ENCODE results near the gene RACGAP1. TPM values are rescaled to one million over a fixed set of nuclear protein-coding genes. Genes with fewer than 3 reads are reported as not detected.

Gene RACGAP1
- total RNA-seq, 2 experiments from 2014 or later: 113 to 117 TPM

DNA sequence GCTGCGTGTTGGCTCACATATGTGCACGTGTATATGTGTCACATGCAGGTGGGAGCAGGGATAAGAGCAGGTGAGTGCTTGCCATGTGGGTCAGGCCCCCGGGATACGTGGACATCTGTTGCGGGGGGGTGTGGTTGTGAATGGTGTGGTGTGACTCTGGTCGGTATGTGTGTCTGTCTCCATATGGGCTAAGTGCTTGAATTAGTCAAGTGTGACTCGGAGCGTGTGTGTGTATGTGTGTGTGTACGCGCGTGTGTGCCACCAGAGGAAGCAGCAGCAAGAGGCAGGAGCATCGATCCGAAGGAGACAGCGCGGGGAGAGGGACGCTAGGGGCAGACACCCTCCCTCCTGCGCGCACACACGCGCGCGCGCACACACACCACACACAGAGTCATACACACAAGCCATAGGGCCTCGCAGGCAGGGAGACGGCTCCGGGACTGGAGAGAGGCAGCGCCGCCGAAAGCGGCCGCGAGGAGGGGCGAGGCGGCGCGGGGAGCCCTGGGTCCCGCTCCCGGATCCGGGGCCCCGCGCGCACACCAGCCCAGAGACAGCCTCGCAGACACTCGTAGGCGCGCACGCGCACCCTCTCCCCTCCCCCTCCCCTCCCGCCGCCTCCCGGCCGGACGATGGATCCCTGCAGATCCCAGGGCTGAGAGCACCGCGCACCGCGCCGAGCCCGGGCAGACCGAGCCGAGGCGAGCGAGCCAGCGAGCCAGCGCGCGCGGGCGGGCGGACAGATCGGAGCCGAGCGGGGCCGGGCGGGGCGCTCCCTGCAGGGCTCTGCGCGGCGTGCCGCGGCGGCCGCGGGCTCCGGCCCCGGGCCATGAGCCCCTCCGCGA is 31.9 kb upstream of the RACGAP1 start, which contains the start of gene ASIC1:
ASIC1 (plus strand) TSS at position 597 of the 842 bp plus-strand sequence. CDS start 1,171 bp downstream, outside the sequence.
- H3K36me3 Mint-ChIP-seq (ENCODE audit: low read depth): peaks cover 20% of the 10 kb centered on the region

DNA sequence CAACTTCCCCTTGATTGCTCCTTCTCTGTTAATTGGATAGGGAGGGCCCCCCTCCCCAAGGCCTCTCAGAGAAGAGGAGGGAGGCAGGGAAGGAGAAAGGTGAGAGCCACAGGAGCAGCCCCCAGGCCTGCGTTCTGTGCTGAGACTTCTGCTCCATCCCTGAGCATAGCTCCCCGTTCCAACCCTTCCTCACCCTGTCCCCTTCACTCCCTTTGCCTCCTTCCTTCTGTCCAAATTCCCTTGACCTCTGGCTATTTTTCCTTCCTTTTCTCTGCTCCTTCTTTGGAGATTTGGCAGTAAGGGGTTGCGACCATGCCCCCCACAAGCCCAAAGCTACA is 31.3 kb upstream of the RACGAP1 start:
- Mint-ChIP-seq H3K4me3 (peak overlapping the region; percentile 85), H3K4me1 (ENCODE audit: low read depth) (peaks cover 43% of the 10 kb centered on the region), H3K27me3 (peaks cover 24% of the 10 kb centered on the region), H3K27ac (peak overlapping the region; percentile 60), H3K36me3 (ENCODE audit: low read depth) (peaks cover 16% of the 10 kb centered on the region), H3K9me3 (no peaks in the 10 kb centered on the region)
- POLR2A ChIA-PET: interaction anchor here (1.3 to 2.2 kb wide), 2 partner anchors 13 to 17 kb away, joined by 3 to 9 read pairs; no protein-coding TSS in a partner anchor
- no peak for ATAC-seq
- CTCF ChIA-PET: interaction anchor here (0.7 to 4.8 kb wide), 30 partner anchors 8 to 409 kb away, joined by 3 to 123 read pairs (median 4); partner anchors contain the start of genes RACGAP1 and SMARCD1
- DNase-seq: no peak
- TF ChIP-seq, protein P1, sequence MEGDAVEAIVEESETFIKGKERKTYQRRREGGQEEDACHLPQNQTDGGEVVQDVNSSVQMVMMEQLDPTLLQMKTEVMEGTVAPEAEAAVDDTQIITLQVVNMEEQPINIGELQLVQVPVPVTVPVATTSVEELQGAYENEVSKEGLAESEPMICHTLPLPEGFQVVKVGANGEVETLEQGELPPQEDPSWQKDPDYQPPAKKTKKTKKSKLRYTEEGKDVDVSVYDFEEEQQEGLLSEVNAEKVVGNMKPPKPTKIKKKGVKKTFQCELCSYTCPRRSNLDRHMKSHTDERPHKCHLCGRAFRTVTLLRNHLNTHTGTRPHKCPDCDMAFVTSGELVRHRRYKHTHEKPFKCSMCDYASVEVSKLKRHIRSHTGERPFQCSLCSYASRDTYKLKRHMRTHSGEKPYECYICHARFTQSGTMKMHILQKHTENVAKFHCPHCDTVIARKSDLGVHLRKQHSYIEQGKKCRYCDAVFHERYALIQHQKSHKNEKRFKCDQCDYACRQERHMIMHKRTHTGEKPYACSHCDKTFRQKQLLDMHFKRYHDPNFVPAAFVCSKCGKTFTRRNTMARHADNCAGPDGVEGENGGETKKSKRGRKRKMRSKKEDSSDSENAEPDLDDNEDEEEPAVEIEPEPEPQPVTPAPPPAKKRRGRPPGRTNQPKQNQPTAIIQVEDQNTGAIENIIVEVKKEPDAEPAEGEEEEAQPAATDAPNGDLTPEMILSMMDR (IDR thresholded peaks at IDR 0.05): no peak
- intact Hi-C loops (cut with micrococcal nuclease): loop anchor here (2.0 to 5.0 kb wide), 2 partner anchors 18 to 89 kb away; no protein-coding TSS in a partner anchor

More for the DNA sequence above, 31.9 kb upstream of the RACGAP1 start, which contains the start of gene ASIC1:
- Mint-ChIP-seq H3K27me3 (peaks cover 18% of the 10 kb centered on the region), H3K27ac (peak within 1 kb of the TSS; percentile 60), H3K4me3 (peak within 1 kb of the TSS; percentile 85), H3K9me3 (no peaks in the 10 kb centered on the region), H3K4me1 (ENCODE audit: low read depth) (peaks cover 43% of the 10 kb centered on the region)
- peak; percentile 68 for DNase-seq
- ChIA-PET POLR2A (interaction anchor here (1.3 to 2.2 kb wide), 2 partner anchors 14 to 27 kb away, joined by 3 to 7 read pairs; partner anchors contain the start of gene SMARCD1), CTCF (interaction anchor here (0.9 to 22.9 kb wide), 15 partner anchors 9 to 190 kb away, joined by 3 to 299 read pairs (median 17); partner anchors contain the start of gene COX14)
- intact Hi-C loops (cut with micrococcal nuclease): loop anchor here (2.0 to 5.0 kb wide), 2 partner anchors 18 to 90 kb away; no protein-coding TSS in a partner anchor
- TF ChIP-seq, protein P1 (IDR thresholded peaks at IDR 0.05): no peak
- ATAC-seq: peak; percentile 34

DNA sequence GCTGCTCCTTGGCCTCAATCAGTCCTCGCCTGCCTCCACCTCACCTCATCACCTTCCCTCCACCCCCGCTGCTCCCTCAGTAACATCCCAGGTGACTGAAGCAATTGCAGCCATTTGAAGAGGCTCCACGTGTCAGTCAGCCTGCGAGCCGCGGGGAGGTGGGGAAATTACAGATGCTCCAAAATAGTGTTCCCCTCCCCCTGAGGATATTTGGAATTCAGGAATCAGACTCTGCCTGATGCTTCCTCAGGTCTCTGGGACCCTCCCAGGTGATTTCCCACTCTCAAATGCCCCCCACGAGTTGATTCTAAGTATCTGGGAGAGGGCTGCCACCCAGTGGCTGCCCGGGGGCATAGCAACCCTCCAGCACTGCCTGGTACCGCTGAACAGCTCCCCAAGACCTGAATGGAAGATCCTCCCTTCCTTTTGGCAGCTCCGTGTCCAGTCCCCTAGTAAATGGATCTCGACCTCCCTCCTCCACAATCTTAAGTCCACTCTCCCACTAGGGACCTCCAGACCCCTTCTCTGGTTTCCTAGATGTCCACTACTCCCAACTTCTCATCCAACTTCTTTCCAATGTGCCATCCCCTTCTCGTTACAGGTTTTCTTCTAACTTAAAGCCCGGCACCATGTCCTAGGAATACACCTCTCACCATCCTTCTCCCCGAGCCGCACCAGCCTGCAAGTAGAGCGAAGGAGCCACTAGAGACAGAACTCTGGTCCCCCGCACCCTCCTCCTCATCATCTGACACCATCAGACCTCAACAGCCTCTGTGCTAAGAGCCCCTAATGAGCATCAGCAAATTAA is 30.7 kb upstream of the RACGAP1 start:
- DNase-seq (peak; percentile 74), ATAC-seq (peak; percentile 46)
- Mint-ChIP-seq H3K27ac (peak overlapping the region; percentile 39), H3K4me1 (ENCODE audit: low read depth) (peaks cover 41% of the 10 kb centered on the region), H3K27me3 (peaks cover 28% of the 10 kb centered on the region), H3K9me3 (no peaks in the 10 kb centered on the region), H3K36me3 (ENCODE audit: low read depth) (peaks cover 11% of the 10 kb centered on the region), H3K4me3 (peak overlapping the region; percentile 45)
- ChIA-PET POLR2A (interaction anchor here (1.3 to 2.2 kb wide), 2 partner anchors 13 to 17 kb away, joined by 3 to 9 read pairs; no protein-coding TSS in a partner anchor), CTCF (interaction anchor here (0.7 to 4.8 kb wide), 35 partner anchors 8 to 408 kb away, joined by 3 to 123 read pairs (median 4); partner anchors contain the start of genes RACGAP1 and SMARCD1)
- TF ChIP-seq, protein P1 (IDR thresholded peaks at IDR 0.05): peak; percentile 98
- intact Hi-C loops (cut with micrococcal nuclease): loop anchor here (2.0 to 5.0 kb wide), 2 partner anchors 17 to 89 kb away; no protein-coding TSS in a partner anchor

DNA sequence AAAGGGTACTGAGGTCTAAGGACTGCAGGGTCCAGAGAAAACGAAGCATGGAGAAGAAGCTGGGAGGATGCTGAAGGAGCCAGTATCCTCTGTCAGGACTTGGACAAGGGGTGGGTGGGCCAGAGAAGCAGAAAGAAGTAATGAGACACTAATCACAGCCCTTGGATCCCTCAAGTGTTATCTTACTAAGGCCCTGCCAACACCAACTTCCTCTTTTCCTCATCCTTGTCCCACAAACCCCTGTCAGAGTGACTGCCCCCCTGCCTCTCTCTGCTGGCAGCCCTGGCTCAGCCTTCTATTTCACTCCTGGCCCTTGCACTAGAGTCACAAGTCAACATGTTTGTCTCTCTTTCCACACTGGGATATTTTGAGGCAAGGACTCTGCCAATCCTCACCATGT is 28.3 kb upstream of the RACGAP1 start:
- peaks cover 42% of the 10 kb centered on the region for H3K27me3 Mint-ChIP-seq
- CTCF ChIA-PET: interaction anchor here (1.2 to 4.8 kb wide), 2 partner anchors 15 to 86 kb away, joined by 3 to 123 read pairs; no protein-coding TSS in a partner anchor
- no peak overlapping the region for H3K27ac Mint-ChIP-seq
- H3K9me3 Mint-ChIP-seq: no peaks in the 10 kb centered on the region
- H3K4me1 Mint-ChIP-seq (ENCODE audit: low read depth): peaks cover 18% of the 10 kb centered on the region
- intact Hi-C loops (cut with micrococcal nuclease): no loop called here
- POLR2A ChIA-PET: interaction anchor here (0.9 kb wide), 1 partner anchor 86 kb away, joined by 4 read pairs; no protein-coding TSS in a partner anchor
- H3K4me3 Mint-ChIP-seq: no peak overlapping the region
- DNase-seq (no peak), ATAC-seq (no peak)
- TF ChIP-seq, protein P1 (IDR thresholded peaks at IDR 0.05): no peak
- no peaks in the 10 kb centered on the region for H3K36me3 Mint-ChIP-seq (ENCODE audit: low read depth)

Measured in activated CD8-positive, alpha-beta T cell treated with anti-CD3 and anti-CD28 coated beads for 36 hours (primary cell).